Pulmonary artery endothelial cell (primary cell): Measurements from ENCODE around the gene SGMS1. TPM values are rescaled to one million over a fixed set of nuclear protein-coding genes. Genes with fewer than 3 reads are reported as not detected.
"Not testable (repeated sequence)": the region's sequence is repeated elsewhere in the genome, so short reads cannot be mapped to it uniquely, and the experiment has no call there.

Experiments
- DNase-seq: peaks from one replicate; pipeline ENCODE4 v3.0.0-alpha.2; 2011; ENCODE audit warnings: low read depth, low spot score
- total RNA-seq: library from RNA; depleted of rRNA; stranded (reverse); fragments of >200 nt; gene quantifications from 2 replicates; pipeline ENCODE4 v1.2.3, GENCODE V29; 2014

SGMS1 gene
- total RNA-seq, 1 donor from 2014 or later: 34.2 TPM

DNA sequence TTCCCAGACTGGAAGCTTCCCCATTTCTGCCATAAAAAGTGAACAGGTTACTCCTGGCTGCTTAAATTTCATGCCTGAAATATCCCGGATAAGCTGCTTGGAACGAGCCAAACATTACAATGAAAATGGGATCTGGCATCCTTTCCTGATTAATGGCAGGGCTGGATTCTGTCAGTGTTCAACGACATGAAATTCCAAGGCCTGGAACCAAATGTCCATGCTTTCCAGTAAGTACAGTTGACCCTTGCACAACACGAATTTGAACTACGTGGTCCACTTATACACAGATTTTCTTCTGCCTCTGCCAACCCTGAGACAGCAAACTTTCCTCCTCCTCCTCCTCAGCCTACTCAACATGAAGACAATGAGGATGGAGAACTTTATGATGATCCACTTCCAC lies 65.4 kb downstream of the SGMS1 start:
- no peak for DNase-seq

DNA sequence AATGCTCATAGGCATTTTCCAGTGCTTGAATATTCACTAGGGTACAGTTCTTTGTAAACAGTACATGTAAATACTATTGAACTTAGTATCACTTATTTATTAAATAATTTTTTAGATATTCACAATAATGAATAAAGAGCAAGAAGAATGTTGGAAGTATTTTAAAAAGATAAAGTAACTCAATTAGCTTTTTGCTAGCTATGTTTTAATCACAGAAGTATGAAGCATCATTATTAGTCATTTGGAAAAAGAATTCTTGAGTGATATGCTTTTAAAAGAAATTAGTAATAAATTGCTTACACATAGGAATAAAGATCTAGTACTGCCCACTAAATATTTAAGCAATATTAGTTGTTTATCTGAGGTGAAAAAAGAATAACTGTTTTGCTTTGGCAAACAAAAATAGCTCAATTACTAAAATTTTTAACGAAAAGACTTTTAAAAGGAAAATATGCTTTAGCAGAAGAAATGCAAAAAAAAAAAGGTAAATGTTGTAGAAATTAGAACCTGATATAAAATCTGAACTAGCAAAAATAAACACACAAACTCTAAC lies 66.5 kb downstream of the SGMS1 start:
- no peak for DNase-seq

DNA sequence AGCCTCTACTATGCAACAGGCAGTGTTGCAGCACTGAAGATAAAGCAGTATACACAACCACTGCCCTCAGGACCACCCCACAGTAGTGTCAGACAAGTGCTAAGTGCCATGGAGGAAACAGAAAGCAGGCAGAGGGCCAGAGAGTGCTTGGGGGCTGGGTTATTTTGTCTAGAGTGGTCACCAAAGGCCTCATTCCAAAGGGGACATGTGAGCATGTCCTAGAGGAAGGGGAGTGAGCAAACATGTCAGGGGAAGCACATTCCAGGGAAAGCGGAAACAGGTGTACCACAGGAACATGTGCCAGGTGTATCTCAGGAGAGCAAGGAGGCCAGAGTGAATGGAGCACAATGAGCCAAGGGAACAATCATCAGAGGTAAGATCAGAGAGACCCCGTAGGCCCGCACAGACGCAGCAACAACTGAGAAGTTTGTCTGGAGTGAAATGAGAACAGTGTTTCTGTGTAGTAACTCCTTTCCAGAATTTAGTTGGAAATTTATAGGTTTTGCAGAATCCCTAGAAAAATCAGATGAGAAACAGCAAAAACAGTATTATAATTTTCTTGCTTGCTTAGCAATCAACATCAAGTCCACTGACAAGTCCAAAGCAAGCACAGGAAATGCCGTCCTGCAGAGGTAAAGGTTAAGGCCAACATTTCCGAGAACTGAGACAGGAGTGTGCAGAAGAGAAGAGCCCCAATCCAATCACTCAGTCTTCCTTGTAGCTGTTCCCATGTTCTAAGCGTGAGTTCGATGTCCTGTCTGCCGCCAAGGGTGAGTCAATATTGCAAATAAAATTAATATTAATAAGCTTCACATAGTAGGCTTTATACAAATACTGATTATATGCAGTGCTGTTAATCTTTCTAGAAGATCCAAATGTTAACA lies 67.3 kb downstream of the SGMS1 start:
- DNase-seq: no peak

DNA sequence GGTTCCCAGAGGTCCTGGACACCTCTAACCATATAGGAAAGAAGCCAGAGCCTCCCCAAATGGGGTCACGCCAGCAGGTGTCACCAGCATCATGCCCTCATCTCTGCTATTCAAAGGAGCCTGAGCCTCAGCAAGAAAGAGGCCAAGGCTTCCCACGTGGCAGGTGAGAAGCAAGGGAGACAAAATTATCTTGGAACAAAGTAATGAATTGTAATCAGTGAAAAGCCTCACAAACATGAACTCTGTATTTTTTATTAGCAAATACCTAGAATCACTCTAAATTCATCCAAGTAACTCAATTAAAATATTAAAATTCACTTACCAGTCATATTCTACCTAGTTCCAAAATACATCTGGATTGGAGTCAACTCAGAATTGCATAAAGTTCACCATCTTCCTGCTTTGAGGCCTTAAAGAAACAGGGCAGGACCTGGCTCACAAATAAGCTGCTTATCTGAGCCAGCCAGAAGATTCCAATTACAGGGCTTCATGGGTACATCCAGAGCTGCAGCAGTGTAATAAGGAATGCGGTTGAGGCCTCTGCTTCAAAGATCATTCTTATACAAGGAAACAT lies 68.7 kb downstream of the SGMS1 start:
- no peak for DNase-seq

DNA sequence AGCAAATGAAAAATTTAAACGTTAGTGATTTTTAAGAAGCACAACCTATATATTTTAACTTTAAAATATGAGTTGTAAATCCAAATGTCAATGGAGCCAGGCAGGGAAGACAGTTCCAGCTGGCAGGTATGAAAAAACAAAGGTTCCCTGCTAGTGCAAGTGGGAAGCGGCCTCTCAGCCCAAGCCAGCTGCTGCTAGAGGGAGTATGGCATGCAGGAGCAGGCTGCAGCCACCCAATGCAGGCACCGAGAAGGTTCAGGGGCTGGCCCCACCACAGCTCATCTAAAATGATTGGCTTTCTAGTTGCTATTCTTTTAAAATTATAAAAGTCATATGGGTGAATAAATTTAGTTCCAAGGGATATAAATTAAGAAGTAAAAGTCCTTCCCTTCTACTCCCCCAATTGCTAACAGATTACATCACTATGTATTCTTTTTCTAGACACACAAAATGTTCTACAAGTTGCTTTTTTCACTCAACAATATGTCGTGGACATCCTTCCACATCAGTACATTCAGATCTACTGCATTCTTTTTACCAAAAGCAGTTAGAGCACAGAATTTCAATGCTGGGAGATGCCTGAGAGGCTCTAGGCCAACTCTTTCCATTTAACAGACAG lies 69.3 kb downstream of the SGMS1 start:
- no peak for DNase-seq

DNA sequence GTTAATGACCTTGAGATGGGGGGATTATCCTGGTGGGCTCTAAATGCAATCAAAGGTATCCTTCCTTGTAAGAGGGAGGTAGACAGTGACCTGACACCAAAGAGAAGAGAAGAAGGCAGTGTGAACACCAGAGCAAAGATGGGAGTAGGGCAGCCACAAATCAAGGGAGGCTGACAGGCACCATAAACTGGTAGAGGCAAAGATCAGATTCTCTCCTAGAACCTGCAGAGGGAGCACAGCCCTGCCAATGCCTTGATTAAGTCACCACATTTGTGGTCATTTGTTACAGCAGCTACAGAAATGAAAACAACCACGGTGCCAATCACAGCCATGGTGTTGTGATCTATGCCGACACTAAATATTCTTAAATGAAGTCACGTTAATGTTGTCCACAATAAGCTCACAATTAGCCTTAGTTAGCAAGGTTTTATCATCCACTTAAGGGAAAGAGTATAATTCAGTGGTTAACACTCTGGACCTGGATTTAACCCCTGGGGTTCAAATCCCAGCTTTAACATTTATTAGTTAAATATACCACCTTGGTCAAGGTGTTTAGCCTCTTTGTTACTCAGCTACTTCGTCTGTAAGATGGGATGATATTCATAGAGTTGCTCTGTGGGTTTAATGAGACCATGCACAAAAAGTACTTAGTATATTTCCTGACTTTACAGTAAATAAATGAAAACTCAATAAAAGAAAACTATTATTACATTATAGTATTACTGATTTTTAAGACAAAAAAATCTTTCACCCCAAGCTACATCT lies 70.8 kb downstream of the SGMS1 start:
- DNase-seq: no peak

DNA sequence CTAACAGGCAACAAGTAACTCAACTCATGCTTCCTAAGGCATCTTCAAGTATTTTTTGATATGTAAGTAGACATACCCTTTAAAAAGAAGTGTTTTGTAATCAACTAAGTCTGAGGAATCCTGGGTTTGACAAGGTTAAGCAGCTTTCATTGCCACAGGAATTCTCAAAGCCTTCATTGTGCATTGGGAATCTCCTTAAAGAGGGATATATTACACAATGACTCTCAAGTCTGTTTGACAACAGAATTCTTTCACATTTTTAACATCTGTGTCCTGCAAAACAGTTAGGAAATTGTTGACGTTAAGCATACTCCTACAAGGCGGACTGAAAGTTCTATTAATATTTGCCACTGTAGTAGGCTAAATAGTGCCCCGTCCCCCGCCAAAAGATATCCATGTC lies 71.4 kb downstream of the SGMS1 start:
- no peak for DNase-seq

DNA sequence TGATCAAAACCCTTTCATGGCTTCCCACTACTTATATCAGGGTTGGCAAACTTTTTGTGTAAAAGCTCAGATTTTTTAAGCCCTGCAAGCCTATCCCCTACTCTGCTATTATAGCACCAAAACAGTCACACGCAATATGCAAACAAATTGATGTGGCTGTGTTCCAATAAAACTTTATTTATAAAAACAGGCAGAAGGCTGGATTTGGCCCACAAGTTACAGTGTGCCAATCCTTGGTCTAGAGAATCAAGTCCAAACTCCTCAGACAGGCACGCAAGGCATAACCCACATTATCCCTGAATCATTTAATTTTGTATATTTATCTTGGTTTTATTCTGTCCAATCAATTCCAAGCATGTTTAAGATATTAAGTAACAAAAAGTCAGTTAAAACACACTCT lies 71.9 kb downstream of the SGMS1 start:
- DNase-seq: no peak

DNA sequence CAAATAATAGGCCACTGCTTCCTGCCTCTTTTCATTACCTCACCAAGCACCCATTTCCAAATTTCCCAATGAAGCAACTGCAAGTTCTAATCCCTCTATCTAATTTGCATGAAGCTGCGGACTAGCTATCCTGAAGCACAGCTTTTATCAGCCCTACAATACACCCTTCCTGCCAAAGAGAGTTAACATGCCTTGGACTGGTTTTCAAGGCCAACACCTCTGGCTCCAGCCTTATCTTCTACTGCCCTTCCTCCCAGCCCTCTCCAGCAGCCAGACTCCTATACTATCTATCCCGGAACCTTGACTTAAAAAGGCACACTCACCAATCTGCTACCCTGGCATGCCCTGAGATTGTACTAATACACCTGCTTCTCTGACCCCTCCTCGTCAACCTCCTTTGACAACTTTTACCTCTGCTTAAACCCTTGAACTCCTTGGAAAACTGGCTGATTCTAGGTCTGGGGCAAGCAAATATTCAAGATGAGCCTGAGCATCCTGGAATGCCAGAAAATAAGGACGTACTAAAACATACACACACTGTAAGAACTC lies 73.4 kb downstream of the SGMS1 start:
- DNase-seq: no peak

DNA sequence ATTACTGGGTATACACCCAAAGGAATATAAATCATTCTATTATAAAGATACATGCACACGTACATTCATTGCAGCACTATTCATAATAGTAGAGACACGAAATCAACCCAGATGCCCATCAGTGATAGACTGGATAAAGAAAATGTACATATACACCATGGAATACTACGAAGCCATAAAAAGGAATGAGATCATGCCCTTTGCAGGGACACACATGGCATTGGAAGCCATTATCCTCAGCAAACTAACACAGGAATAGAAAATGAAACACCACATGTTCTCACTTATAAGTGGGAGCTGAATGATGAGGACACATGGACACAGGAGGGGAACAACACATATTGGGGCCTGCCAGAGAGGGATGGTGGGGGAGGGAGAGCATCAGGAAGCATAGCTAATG lies 74.6 kb downstream of the SGMS1 start:
- not testable (repeated sequence) for DNase-seq

DNA sequence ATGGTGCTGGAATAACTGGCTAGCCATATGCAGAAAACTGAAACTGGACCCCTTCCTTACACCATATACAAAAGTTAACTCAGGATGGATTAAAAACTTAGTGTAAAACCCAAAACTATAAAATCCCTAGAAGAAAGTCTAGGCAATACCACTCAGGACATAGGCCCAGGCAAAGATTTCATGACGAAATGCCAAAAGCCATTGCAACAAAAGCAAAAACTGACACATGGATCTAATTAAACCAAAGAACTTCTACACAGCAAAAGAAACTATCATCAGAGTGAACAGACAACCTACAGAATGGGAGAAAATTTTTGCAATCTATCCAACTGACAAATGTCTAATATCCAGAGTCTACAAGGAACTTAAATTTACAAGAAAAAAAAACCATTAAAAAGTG lies 75.3 kb downstream of the SGMS1 start:
- DNase-seq: not testable (repeated sequence)

DNA sequence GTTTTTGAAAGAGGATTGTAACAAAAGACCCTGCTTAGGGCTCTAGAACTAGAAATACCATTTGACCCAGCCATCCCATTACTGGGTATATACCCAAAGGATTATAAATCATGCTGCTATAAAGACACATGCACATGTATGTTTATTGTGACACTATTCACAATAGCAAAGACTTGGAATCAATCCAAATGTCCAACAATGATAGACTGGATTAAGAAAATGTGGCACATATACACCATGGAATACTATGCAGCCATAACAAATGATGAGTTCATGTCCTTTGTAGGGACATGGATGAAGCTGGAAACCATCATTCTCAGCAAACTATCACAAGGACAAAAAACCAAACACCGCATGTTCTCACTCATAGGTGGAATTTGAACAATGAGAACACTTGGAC lies 77.5 kb downstream of the SGMS1 start:
- DNase-seq: not testable (repeated sequence)

DNA sequence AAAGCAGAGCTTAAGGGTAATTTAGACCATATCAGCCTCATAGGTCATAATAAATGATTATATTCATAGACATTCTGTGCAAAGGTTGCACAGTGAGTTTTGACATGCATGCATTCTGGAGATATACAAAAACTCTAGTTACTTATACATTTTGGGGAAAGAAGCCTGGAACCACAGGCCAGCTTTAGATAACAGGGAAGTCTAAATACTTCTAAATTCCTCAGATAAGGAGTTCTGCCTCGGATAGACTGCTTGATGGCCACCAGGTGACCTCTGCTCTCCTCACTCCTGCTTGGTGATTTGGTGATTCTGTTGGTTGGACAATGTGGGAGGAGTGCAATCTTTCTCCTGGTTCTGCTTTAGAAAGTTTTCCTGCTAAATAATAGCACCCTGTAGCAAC lies 77.9 kb downstream of the SGMS1 start:
- DNase-seq: no peak

DNA sequence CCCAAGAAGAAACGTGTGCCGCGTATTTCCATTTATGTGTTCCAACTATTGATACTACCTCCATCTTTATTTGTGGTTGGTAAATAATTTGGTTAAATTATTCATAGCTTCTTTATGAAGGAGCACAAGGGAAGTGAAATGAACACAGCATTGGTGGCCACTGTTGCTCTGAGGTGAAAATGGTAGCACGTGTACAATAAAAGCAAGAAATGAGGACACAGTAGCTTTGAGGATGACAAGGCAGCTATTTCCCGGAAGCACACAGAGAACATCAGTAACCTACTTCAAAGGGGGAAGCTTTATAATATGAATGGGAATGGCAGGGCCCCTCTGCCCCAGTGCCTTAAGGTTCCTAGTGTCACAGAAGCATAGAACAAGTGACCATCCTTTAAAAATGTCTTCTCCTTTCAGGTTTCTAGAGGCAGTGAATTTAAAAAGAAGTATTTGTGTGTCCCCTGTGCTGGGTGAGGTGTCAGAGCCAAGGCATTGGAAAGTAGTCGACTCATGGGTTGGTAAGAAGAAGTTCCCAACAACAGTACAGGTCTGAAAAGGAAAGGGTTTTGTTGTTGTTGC lies 78.8 kb downstream of the SGMS1 start:
- no peak for DNase-seq

DNA sequence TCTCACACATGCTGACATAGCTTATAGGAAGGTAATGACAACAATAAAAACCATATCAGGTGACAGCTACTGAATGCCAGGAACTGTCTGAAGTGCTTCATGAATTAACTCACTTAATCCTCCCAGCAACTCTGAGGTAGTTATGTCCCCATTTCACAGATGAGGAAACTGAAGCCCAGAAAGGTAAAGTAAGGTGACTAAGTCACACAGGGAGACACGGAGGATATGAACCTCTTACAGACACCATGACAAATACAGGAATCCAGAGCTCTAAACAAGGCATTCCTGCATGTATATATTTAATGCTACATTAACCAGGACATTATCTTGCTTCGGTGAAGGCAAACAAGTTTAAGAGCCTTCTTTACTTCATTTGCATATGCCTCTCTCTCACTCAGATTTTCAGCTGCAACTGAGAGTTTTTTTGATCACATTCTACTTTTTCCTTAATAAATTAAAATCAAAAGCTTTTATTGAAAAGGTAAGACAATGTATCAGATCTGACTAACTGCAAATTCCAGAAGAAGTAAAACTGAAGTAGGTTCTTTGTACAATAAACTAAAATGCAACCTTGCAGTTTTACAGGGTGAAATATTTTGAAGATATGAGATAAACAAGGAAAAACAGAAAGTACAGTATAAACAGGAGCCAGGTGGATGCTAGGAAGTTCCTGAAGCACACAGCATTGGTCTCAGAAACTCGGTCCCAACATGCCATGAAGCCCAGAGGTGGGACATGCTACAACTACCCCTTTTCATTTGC lies 79.5 kb downstream of the SGMS1 start:
- DNase-seq: no peak

DNA sequence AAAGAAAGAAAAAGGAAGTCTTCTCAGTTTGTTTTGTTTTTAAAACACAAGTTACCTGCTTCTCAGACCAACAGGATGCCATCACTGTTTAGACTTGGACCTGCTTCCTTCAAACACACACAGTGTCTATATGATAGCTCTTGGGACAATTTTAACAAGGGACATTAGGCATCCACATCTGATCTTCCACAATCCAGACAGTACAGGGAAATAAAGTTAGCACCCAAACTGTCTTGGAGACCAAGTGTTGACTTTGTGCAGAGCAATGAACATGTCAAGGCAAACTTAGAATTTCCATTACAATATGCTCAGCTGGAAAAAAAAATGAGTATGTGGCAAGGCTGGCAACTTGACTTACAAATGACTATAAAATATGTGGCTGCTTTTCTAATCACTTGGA lies 80.9 kb downstream of the SGMS1 start:
- DNase-seq: no peak

DNA sequence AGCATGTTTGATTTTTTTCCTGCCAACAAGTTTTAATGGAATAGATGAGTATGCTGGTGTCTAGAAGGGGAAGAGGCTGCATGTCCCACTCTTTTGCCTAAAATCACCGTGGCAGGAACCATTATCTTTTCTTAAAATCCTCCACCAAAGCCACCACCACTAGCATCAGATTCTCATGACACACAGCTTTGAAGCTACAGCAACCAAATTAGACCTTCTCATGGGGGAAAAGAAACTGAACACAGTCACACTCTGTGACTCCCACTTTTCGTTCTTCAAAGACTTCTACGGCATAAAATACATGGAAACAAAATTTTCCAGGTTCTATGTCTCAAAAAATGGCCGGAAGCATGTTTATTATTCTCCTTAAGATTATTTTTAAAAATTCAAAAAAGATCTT lies 81.8 kb downstream of the SGMS1 start:
- DNase-seq: no peak

DNA sequence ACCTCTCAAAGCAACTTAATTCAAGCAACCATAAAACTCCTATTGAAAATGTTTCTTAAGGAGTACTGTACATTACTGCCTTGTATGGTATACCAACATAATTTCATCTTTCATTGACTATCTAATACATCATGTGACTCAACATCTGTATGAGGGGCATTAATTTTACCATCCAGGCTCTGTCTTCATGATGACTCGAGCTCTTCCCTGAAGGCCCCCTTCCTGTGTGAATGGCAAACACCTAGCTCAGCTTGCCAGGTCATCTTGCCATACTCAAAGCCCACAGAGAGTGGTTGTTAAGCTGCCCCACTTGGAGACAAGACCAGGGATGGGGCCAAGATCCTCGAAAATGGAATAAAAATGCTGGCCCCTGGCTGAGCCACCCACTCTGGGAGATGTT lies 82.4 kb downstream of the SGMS1 start:
- DNase-seq: no peak

DNA sequence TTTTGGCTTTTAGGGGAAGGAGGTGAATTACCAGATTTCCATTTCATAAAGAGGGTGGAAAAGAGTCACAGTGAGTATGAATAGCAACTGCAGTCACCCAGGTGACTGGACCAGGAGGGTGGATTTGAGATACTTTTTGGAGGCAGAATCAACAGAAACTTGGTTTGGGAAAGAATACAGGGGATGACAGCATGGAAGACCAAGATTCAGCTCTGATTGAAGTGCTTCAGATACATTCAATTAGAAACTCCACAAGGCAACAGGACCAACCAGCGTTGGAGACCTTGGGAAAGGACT lies 83.0 kb downstream of the SGMS1 start:
- DNase-seq: no peak

DNA sequence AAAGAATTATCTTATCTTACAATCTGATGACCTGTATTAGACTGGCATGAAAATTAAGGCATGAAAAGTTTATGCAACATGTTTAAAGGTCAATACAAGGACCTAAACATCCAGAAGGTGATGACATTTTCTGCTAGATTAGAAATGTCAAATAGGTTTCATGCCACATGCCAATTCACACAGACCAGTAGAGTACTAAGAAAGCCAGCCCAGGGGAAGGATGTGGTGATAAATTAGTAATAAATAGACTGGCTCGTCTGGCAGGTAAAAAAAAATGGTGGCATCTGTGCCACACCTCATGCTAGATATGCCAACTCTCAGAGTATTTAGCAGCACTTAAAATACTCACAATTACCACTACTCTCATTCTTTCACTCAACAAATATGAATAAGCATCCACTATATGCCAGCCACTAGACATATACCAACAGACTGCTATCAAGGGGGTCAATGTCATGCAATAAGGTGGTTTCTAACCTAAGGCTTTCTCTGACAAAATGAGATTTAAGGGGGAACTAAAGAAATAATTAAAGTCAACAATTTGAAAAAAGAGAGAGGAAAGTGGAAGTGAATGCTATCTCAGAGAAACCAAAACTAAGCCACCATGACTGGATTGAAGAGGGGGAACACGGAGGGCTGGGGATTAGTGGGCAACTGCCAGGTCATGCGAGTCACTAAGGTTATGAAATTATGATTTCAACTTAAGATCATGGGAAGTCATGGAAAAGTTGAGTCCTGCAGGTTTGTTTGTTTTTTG lies 83.5 kb downstream of the SGMS1 start:
- DNase-seq: no peak
